Right cardiac atrium (tissue), 5 donors: ENCODE results near the gene SAFB2. TPM values are rescaled to one million over a fixed set of nuclear protein-coding genes. Genes with fewer than 3 reads are reported as not detected.

Experiments
- ATAC-seq, 2 donors: fragments of 200-7000 bp; cut with Tn5 transposase; one replicate each; pipeline versions ENCODE4 v1.8.0 to v1.9.1; 2020; ENCODE audit warnings: moderate library complexity in 2 of 2, mild to moderate bottlenecking in 1 of 2
- DNase-seq, 3 donors: peaks; one replicate each; pipeline ENCODE4 v3.0.0-alpha.2; 2020
- H3K27ac ChIP-seq: one replicate; pipeline ENCODE4 v1.5.1; 2013; ENCODE audit warnings: mild to moderate bottlenecking, low read length, control low read depth, moderate library complexity
- H3K27me3 ChIP-seq: one replicate; pipeline ENCODE4 v1.6.1; 2013; ENCODE audit not compliant: control insufficient read depth, insufficient read depth
- H3K4me1 ChIP-seq: one replicate; pipeline ENCODE4 v1.6.1; 2013; ENCODE audit warnings: low read length; ENCODE audit not compliant: control insufficient read depth, insufficient read depth
- H3K4me3 ChIP-seq: one replicate; pipeline ENCODE4 v1.5.1; 2013; ENCODE audit warnings: low read length, control low read depth
- H3K9me3 ChIP-seq: one replicate; pipeline ENCODE4 v1.6.1; 2013; ENCODE audit warnings: low read length; ENCODE audit not compliant: control insufficient read depth
- WGBS: extraction: QIAGEN DNeasy Blood & Tissue Kit; methylation state at CpG from one replicate; pipeline ENCODE4 v1.1.7; 2013; 5-methylcytosine and 5-hydroxymethylcytosine counted together
- intact Hi-C, 4 donors: fragments of 100-400 bp; cut with DNase I; formaldehyde crosslinking; loops; one replicate each; pipeline versions ENCODE4 v1.11.0 to v1.14.0; 2022 to 2023
- polyA plus RNA-seq: library from polyadenylated mRNA; stranded (reverse); fragments of 200-250 nt; gene quantifications from one replicate; pipeline ENCODE4 v1.2.3, GENCODE V29; 2013
- total RNA-seq, 4 donors: library from RNA; stranded (reverse); fragmentation: NEBNext Ultra II Directional; extraction: Animal tissue kit (Norgen Biotek cat#: 25700); gene quantifications; one replicate each; pipeline ENCODE4 v1.2.1, GENCODE V29; 2021
- donor health status: healthy with polysubstance abuse.
- donor health status: DM: no; HTN: yes; CAD: no.
- donor health status: DM: no; HTN: no; CAD: no.
- donor health status: DM: no; HTN: yes; CAD: no; lungs with severe emphysema.
- donor health status: DM: yes; HTN: yes; CAD: no.

The SAFB2 gene
- total and polyA plus RNA-seq, 5 donors, result 43.6 to 68.8 (median 63.1) TPM

- Histone ChIP-seq H3K27me3 (no peaks in the 10 kb centered on the region), H3K9me3 (no peaks in the 10 kb centered on the region), H3K4me3 (no peak overlapping the region), H3K4me1 (no peaks in the 10 kb centered on the region), H3K27ac (no peak overlapping the region)
- no peak for ATAC-seq
- peak in 1 of 3 donors; percentile 1 for DNase-seq
- intact Hi-C loops, result no loop called here
- WGBS, result 86% methylated on average over 7 of the region's 7 CpGs
Observed at GRCh38 chr19:5562280-5562679, 60.3 kb downstream of the SAFB2 start.

- no peaks in the 10 kb centered on the region for H3K9me3 ChIP-seq
- H3K4me3 ChIP-seq, result no peak overlapping the region
- no peak overlapping the region for H3K27ac ChIP-seq
- intact Hi-C loops, result no loop called here
- no peak for DNase-seq
- no peaks in the 10 kb centered on the region for H3K27me3 ChIP-seq
- 74% methylated on average over 6 of the region's 6 CpGs for WGBS
- ATAC-seq, result no peak
- no peaks in the 10 kb centered on the region for H3K4me1 ChIP-seq
Observed at GRCh38 chr19:5561559-5561958, 61.0 kb downstream of the SAFB2 start.

DNA sequence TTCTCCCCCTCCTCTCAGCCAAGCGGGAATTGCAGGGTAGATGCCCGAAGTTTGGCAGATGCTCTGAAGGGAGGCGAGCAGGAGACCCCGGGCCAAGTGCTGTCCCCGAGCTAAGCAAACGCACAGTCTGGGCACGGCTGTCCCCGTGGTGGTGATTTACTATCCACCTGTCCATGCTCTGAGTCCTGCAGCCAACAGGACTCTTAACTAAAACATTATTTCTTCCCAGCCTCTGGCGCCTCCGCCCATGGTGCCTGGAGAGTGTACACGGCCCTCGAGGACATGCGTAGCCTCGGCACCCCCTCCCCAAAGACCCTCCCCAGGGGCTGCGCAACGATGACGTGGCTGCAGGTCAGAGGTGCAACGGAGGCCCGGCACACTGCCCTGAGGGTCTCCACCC, 62.4 kb downstream of the SAFB2 start:
- no peaks in the 10 kb centered on the region for H3K4me1 ChIP-seq
- intact Hi-C loops, result no loop called here
- 54% methylated on average over 19 of the region's 19 CpGs for WGBS
- no peak overlapping the region for H3K4me3 ChIP-seq
- DNase-seq (peak in 1 of 3 donors; percentile 37), ATAC-seq (peak in 1 of 2 donors; percentile 26)
- no peaks in the 10 kb centered on the region for H3K9me3 ChIP-seq
- H3K27me3 ChIP-seq, result no peaks in the 10 kb centered on the region
- H3K27ac ChIP-seq, result no peak overlapping the region

DNA sequence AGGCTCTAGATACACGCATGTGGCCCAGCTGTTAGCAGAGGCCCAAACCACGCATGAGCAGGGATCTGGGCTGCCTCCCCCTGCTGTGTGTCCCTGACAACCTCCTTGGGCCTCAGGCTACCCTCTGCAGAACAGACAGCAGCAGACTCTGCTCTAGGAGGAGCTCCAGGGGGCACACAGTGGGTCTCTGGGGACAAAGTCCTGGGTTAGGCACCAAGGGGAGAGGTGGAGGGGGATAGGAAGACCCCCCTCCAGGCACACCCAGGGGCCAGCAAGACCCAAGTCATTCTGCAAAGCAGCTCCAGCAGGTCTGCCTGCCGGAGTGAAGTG, 62.8 kb downstream of the SAFB2 start:
- intact Hi-C loops, result no loop called here
- no peak for DNase-seq
- Histone ChIP-seq H3K4me3 (no peak overlapping the region), H3K27ac (no peak overlapping the region), H3K9me3 (no peaks in the 10 kb centered on the region), H3K4me1 (no peaks in the 10 kb centered on the region), H3K27me3 (no peaks in the 10 kb centered on the region)
- 47% methylated on average over 3 of the region's 3 CpGs for WGBS
- no peak for ATAC-seq

- no peaks in the 10 kb centered on the region for H3K27me3 ChIP-seq
- WGBS, result 79% methylated on average over 2 of the region's 2 CpGs
- no peaks in the 10 kb centered on the region for H3K9me3 ChIP-seq
- H3K4me3 ChIP-seq, result no peak overlapping the region
- intact Hi-C loops, result no loop called here
- DNase-seq (no peak), ATAC-seq (no peak)
- H3K4me1 ChIP-seq, result no peaks in the 10 kb centered on the region
- H3K27ac ChIP-seq, result no peak overlapping the region
Observed at GRCh38 chr19:5558101-5558621, 64.4 kb downstream of the SAFB2 start.

DNA sequence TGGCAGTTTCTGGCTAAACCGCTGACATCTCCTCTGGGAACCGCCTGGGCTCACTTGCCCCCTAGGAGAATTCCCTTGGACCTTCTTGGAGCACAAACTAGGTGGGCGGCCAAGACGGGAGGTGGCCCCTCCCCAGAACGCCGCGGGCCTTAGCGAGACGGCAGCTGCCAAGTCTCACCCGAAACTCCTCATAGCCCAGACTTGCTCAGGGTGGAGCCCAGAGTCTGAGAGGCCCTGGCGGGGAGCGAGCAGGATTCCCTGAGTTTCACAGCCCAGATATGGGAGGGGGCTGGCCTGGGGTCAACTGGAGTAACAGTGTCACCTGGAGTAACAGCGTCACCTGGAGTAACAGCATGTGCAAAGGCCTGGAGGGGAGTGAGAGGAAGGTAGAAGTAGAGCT, 64.9 kb downstream of the SAFB2 start:
- ATAC-seq, result no peak
- Histone ChIP-seq H3K4me1 (no peaks in the 10 kb centered on the region), H3K9me3 (no peaks in the 10 kb centered on the region), H3K27ac (no peak overlapping the region), H3K27me3 (no peaks in the 10 kb centered on the region), H3K4me3 (no peak overlapping the region)
- intact Hi-C loops, result no loop called here
- 49% methylated on average over 13 of the region's 13 CpGs for WGBS
- DNase-seq, result no peak

DNA sequence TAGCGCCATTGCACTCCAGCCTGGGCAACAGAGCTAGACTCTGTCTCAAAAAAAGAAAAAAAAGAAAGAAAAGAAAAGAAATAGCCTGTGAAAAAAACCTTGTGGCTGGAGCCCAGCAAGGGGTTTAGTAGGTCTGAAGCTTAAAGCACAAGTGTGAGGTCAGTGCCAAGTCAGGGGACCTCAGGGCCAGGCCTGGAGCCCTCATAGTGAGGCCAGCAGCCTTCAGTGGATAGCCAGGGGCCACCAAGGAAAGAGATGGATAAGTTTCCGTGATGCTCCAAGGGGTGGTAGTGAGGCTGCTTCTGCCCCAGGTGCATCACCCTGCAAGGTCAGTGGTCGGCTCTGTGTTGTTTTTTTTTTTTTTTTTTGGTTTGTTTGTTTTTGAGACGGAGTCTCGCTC, 67.7 kb downstream of the SAFB2 start:
- Histone ChIP-seq H3K4me3 (no peak overlapping the region), H3K4me1 (no peaks in the 10 kb centered on the region), H3K27ac (no peak overlapping the region), H3K27me3 (no peaks in the 10 kb centered on the region), H3K9me3 (no peaks in the 10 kb centered on the region)
- intact Hi-C loops, result no loop called here
- ATAC-seq (no peak), DNase-seq (no peak)
- 91% methylated on average over 5 of the region's 5 CpGs for WGBS

GRCh38 chr19:5553892-5554291, 68.7 kb downstream of the SAFB2 start:
- no peak for DNase-seq
- Histone ChIP-seq H3K4me1 (no peaks in the 10 kb centered on the region), H3K27me3 (no peaks in the 10 kb centered on the region), H3K9me3 (no peaks in the 10 kb centered on the region), H3K4me3 (no peak overlapping the region), H3K27ac (no peak overlapping the region)
- ATAC-seq, result no peak
- WGBS, result 77% methylated on average over 9 of the region's 9 CpGs
- intact Hi-C loops, result no loop called here

GRCh38 chr19:5547881-5548280, 74.7 kb downstream of the SAFB2 start:
- Histone ChIP-seq H3K9me3 (no peaks in the 10 kb centered on the region), H3K4me1 (no peaks in the 10 kb centered on the region), H3K4me3 (no peak overlapping the region), H3K27ac (no peak overlapping the region), H3K27me3 (no peaks in the 10 kb centered on the region)
- intact Hi-C loops, result no loop called here
- ATAC-seq, result no peak
- 35% methylated on average over 8 of the region's 8 CpGs for WGBS
- no peak for DNase-seq

- intact Hi-C loops, result no loop called here
- Histone ChIP-seq H3K4me1 (no peaks in the 10 kb centered on the region), H3K27me3 (no peaks in the 10 kb centered on the region), H3K27ac (no peak overlapping the region), H3K9me3 (no peaks in the 10 kb centered on the region), H3K4me3 (no peak overlapping the region)
- no peak for ATAC-seq
- 86% methylated on average over 4 of the region's 4 CpGs for WGBS
- no peak for DNase-seq
Observed at GRCh38 chr19:5545984-5546383, 76.6 kb downstream of the SAFB2 start.

DNA sequence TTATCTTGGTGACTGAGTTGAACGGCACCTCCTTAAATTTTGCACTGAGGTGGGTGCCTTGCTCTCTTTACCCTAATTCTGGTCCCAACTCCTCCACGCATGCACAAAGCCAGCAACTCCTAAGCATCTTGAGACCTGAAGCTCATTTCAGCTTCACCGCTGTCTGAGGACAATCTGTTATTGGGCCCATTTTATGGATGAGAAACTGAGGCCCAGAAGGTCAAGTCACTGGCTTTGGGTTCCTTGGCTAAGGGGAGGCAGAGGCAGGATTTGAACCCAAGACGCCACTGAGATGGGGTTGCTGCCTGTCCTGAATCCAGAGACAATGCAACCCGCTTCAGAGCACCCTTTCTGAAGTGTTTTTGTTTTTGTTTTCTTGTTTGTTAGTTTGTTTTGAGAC, 77.5 kb downstream of the SAFB2 start:
- Histone ChIP-seq H3K27ac (no peak overlapping the region), H3K4me1 (no peaks in the 10 kb centered on the region), H3K9me3 (no peaks in the 10 kb centered on the region), H3K27me3 (no peaks in the 10 kb centered on the region), H3K4me3 (no peak overlapping the region)
- ATAC-seq, result no peak
- 89% methylated on average over 5 of the region's 5 CpGs for WGBS
- no peak for DNase-seq
- intact Hi-C loops, result no loop called here

- H3K4me3 ChIP-seq, result no peak overlapping the region
- DNase-seq, result peak in 1 of 3 donors; percentile 8
- H3K9me3 ChIP-seq, result no peaks in the 10 kb centered on the region
- intact Hi-C loops, result no loop called here
- ATAC-seq, result no peak
- WGBS, result 53% methylated on average over 8 of the region's 8 CpGs
- no peak overlapping the region for H3K27ac ChIP-seq
- no peaks in the 10 kb centered on the region for H3K27me3 ChIP-seq
- no peaks in the 10 kb centered on the region for H3K4me1 ChIP-seq
Observed at GRCh38 chr19:5542665-5543064, 79.9 kb downstream of the SAFB2 start.
